GM19328 (cell line): Measurements from ENCODE around the gene SLC9A9.

Experiments used
- ATAC-seq: cut with Tn5 transposase; IDR thresholded peaks from one replicate; pipeline ENCODE4 v1.9.1; 2021; ENCODE audit warnings: mild to moderate bottlenecking, moderate library complexity; ENCODE audit not compliant: unreplicated experiment

SLC9A9 gene

DNA sequence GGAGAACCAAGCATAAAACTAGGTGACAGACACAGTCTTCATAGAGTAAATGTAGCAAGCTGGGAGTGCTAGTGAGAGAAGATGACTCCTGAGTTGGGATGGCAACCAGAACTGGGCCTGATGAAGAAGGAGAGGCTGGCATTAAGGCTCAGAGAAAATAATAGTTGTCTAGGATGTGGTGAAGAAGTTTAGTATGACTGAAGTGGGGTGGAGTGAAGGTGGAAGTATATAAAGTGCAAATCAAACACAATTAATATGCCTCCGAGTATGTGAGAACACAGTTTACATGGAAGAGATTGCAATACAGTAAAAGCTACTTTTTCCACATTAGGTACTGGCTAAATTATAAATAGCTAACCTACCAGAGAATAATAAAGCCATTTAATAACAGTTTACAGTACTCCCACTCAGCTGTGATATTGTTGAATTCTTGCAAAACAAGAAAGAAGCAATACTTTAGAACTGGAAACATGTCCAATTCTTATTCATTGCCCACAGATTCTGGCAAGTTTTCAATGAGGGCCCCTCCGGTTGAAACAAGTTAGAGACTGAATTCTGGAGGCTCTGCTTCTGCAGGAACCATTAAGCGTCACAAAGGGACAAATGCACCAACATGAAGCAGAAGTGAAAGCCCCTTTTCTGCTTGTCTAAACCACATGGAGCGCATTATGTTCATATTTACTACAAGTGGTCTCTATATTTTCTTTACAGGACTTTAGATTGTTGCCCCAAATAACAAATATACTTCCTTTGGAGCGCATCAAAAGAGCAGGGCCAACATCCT lies 243.7 kb downstream of the SLC9A9 start:
- peak; percentile 91 for ATAC-seq

DNA sequence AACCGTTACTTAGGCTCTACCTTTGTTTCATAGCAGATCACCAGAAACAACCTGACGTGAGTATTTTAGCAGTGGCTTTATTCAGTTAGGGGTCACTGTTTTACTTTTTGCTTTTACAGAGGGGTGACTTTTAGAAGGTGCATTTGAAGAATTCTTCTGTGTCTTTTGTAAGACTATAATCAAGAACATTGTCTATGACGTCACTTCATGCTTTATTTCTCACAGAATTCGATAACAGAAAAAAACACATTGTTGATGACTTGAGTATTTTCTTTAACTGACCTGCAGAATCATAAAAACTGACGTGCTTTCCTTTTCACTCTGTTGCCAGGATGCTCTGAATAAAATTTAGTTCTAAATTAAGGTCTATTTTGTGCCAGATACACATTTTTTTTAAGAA lies 244.5 kb downstream of the SLC9A9 start:
- ATAC-seq, result no peak

DNA sequence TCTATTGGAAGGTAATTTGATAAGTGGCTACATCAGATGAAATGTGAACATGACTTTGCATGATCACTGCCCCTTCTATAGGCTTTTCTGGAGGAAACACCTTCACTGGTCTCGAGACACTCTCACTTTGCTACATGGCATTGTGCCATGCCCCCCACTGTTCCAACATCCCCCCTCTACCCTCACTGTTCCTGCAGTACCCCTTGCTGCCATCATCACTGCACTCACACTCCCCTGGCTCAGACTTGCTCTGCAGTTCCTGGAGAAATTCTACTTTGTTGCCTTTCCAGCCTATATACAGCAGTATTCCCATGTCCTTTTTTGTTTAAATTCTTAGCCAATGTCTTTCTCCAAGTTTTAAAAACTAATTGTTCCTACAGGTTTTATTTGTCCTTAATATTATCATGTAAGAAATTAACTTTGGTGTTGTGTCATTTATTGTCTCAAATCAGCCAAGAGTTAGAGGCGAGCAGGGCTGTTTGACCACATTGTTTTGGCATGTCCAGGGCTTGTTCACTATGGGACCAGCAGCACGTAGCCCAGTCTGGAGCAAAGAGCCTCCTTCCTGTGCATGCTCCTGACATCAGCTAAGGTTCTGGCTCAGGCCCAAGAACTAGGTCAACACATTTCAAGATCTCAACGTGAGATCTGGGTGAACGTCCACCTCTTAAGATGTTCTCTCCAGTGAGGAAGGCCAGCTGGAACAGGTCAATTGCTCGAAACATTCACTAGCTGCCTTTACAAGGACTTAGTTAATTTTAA lies 246.4 kb downstream of the SLC9A9 start:
- ATAC-seq, result no peak

DNA sequence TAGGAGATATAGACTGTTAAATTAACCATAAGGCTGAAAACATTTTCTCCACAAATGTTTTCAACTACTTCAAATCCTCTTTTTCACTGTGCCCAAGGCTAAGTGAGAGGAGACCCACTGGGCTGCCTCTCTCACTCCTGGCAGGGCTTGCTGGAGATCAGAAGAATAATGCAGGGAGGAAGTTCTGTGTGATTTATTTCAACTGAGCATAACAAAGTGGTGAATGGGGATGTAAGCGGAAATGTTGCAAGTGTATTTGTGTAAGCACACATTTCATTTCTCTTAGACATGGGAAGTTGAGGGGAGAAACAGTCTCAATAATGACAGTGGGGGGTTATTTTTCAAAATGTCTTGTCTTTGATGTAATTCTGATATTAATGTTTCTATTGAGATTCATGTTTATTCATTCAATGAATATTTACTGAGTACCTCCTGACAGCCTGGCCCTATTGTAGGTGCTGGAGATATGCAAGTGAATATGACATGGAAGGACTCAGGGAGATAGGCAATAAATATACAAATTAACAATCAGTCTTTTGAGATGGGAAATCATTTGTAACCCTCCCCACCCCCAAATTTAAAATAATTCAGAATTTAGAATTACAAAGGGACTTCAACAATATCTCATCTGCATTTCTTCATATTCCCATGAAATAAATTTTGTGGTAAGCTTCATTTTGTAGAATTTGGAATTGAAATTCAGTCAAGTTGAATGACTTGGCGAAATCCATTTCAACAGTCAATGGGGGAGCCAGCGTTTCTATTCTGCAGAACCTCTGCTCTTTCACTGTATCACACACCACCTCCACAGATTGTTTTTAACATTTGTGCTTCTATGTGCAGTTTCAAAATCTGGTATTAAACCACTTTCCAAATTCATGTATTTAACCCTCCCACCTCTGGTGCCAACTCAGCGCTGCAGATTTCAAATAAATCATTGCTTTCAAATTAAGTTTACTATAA lies 247.2 kb downstream of the SLC9A9 start:
- no peak for ATAC-seq

DNA sequence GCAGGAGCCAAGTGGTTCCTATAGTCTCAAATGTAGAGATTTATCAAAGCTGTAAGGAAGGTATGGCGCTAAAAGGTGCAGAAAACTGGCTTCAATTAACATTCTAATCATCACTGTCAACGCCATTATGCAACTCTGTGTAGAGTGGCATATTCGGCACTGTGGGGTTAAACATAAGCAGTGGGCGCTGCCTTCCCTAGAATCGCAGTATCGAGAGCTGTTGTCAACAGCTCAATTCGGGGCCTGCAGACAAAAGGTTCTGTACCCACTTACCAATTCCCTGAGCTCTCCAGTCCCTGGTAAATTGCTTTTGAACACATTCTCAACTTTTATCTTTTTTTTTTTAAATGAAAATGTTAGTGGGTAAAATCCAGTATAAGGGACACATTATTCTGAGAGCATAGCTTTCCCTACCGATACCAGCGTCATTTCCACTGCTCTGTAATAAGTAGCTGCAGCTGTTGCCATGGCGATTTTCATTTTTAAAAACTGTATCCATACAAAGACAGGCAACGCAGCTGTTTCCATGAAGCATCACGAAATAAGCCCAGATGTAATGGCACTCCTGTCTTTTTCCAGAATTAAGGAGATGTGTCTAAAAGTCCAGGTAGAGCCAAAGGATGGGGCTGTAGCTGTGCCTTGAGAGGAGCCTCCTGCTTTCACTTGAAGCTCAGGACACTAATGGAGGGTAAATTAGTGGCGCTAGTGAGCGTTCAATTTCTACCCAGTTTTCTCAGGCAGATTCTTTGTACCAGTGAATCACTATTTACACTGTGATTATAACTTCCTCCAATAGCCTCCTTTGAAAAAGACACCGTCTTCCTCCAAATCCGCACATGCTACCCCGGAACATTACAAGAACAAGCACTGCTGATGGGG lies 250.3 kb downstream of the SLC9A9 start:
- ATAC-seq, result no peak

DNA sequence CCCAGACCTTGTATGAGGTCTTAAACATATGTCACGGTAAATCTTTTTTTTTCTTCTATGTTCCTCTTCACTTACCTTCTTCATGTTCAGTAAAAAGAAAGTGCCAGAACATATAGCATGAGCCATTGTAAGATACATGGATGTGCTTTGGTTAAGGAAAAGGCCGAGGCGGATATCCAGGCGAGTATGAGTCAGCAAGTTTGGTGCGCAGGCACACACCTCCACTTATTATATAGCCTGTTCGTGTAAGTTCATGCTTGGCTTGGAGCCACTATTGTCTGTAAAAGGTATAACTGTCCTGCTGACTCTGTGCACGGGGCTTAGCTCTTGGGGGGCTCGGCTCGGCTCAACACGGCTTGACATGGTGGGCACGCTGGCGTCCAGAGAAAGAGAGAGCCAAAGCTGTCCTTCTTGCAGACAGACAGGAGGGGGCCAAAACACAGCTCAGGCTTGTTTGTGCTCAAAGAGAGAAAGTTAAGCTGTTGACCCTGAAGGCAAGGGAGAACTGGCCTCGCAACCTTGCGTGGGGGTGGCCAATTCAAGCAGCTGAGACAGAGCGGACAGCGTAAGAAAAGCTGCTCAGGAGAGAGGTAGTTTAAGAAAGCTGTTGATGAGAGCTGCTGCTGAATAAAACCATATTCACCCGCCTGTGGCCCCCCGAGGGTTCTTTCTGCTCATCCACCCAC lies 251.2 kb downstream of the SLC9A9 start:
- ATAC-seq, result no peak

DNA sequence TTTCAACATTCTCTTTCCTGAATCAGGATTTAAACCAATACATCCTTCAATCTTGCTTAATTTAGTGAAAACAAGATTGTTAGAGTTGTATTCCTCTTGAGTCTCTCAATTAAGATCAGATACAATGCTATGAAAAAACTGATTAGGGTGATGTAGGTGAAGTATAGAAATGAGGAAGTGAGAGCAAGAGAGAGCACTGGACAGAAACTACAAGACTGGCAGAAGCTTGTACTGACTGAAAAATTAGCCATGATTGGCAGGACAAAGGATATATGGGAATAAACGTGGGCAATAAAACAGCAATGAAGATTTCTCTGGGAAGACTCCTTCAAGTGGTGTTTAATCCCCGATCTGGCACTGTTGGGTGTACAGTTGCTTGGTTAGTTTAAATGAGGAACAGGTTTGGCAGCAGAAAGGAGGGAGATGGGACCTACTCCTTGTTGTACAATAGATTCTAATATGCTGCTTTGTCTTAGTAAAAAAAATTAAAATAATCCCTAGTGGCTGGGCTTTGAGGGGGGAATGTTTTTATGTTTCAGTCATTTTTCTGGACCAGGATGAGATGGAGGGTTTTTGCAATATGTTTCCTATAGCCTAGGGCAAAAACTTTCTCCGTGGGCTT lies 252.7 kb downstream of the SLC9A9 start:
- peak; percentile 95 for ATAC-seq

DNA sequence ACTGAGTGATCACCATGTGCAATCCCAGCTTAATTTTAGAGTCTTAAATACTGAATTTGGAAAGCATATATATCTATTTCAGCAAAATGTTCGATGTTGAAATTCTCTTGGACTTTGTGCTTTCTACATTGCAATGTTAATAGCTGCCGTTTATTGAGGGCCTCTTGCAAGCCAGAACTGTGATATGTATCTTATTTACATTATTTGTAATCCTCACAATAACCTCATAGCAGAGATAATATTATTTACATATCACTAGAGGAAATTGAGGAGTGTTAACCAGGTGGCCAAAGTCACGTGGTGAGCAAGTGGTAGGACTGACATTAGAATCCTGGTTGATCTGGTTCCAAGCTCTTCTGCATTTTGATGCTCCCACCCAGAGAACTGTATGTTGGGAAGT lies 254.1 kb downstream of the SLC9A9 start:
- no peak for ATAC-seq

DNA sequence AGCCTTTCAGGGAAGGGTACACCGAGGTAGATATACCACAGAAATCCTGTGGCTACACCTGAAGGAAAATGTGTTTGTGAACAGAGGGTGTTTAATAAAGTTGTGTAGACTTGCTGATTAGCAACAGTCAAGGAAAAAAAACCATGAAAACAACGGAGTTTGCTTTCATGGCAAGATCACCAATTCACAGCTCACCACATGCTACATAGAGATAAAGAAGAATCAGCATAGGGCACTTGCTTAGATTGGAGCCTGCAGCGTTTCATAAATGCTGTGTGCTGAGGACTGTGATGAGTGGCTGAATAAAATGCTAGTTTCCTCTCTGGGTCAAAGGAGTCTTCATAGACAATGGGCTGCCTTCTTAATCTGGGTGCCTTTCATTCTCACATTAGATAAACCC lies 257.6 kb downstream of the SLC9A9 start:
- no peak for ATAC-seq

DNA sequence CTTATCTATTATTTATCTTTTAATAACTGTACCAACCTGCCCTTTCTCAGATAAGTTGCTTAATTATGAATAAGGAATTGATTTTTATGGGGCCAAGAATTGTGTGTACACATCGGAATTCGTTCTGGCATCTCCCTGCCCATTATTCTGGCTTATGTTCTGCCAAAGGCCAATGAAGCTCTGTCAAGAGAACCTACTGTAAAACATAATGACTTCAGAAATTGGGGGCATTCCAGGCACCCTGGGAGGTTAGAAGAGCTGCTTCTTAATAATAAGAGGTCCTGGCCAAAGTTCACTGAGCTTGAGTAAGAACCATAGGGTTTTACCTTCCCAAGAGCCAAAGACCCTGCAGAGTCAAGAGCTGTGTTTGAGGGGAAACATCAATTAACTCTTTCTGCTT lies 261.7 kb downstream of the SLC9A9 start:
- no peak for ATAC-seq

DNA sequence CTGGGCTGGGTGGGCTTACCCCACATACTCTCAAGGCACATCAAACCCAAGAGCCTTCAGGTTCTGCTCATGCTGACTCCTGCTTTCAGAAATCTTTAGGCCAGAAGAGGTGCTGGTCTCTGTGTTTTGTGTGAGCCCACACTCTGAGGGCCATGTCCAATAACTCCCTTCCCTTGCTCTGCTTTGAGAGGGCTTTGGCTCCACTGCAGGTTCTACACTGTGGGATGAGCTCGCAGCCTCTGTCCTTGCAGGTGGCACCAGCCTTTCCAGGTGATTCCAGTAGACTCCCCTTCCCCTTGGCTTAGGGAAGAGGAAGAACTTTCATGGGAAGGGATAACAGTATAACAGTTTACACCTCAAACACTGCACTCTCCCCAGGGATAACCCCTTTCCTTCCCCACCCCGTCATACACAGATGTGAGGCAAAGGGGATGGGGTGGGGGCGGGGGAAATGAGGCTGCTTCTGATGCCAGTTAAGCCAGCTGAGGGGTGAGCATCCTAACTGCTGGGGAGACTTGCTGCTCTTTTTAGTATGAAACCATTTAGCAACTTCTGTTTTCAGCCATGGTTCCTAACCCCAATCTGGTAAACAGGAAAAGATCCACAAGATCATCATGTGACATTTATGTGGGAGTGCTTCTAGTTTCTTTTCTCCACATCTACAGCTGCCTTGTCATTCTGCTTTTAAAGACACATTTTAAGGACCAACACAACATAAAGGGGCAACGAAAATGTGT lies 262.4 kb downstream of the SLC9A9 start:
- no peak for ATAC-seq

DNA sequence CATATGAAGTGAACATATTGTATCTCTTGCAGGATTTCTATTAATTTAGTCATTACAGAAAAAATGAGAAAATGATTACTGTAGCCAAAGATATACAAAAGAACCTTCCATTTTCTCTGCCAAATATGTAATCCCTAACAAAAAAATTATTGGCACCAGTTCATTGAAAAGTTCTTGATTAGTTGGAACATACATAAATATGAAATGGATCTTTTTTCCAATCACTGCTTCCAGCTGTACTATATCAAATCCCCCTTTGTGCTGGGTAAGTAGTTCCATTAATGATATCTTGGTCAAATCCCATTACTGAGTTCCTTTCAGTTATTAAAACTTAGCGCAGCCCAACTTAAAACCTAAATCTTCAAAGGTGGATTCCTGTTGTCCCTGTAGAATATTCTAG lies 263.8 kb downstream of the SLC9A9 start:
- ATAC-seq, result no peak

DNA sequence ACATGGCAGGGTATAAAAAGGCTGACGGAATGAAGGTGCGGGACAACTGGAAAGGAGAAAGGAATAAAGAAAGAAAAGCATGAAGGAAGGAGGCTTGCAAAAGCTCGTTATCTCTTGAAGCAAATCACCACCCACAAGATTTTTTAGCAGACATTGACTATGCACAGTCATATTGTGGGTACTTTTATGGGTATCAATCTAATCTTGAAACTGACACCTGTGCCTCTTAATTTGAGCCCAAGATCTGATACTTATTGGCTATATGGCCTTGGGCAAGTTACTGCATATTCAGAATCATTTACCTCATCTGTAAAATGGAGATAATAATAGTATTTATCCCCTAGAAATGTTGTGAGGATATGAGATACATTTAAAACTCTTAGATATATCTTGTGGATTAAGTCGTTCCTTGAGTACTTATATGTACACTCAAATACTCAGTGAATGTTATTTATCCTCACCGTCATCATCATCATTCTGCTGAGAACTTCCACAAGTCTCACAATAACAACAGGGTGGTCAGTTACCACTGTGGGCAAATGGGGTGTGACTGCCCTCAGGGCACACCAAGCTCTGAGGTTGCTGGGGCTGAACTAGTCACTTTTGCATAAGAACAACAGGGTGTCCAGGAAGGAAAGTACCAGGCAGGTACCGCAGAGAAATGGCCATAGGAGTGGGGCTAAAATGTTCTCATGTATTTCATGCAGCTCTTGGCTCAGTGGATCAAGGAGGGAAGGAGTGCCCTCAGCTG lies 266.1 kb downstream of the SLC9A9 start:
- ATAC-seq, result no peak

DNA sequence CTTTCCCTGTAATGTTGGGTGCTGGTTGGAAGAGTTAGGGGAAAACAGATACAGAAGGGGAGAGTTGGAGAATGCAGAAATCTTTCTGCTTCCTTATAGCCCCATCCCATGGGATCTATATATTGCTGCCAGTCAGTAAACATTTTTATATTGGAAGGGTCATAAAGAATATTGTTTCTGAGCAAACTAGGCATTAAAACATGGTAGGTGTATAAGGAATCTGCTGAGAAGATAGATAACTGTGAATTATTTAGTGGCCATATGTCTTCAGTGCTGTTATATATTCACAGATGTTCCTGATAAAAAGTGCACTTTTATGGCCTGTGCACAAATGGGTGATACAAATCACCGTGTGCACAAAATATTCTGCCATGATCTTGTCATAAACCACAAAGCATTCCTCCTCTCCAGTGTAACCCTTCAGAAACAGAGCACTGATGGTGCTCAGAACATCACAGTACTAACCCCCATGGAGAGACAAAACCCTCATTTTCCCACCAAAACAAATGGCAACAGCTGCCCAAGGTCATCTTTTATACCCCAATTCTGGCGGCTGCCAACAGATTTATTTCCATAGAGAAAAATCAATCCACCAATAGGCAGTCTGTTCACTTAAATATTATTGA lies 269.3 kb downstream of the SLC9A9 start:
- ATAC-seq, result no peak

DNA sequence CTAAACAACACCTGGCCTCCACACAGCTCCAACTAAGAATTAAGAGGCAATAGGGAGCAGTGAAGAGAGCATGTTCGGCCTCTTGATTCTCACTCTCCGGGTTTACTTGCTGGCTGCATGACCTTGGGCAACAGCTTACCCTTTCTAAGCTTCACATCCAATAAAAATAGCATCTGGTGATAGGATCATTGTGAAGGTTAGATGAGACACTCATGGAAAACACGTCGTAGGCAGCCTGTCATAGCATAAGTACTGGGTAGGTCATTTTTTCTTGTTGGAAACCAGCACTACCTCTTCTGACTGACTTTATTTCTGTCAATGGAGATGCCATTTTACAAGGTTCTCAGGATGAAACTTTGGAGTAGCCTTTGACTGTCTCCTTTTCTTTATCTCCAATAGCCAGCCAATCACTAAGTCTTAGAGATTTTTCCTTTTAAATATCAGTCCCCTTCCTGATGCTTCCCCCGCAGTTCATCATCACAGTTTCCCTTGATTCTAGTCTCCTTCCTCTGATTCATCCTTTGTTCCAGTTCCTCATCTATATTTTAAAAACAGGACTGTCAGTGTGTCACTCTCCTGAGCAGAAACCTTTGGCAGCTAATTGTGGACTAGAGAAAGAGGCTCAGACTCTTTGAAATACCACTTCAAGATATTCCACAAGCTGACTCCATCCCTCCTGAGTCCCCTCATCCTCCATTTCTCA lies 271.5 kb downstream of the SLC9A9 start:
- ATAC-seq, result no peak

DNA sequence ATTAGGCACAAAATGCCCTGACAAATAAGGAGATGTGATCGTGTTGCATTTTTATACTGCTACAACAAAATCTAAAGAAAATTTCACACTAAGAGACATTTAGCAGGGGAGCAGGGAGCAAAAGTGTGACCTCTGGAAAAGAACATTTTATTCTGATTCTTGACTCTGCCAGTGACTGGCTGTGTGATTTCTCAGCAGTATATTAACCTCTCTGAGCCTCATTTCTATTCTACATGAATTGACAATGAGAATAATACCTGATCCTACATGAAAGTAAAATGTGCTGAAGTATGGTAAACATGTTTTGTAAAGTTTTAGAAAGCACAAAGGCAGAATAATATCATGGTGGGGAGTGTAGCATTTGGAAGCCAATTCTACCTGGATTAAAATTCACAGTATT lies 273.3 kb downstream of the SLC9A9 start:
- no peak for ATAC-seq
